KOPT-K1 (cell line): ENCODE measurements around the gene CRB2.

Source experiments
- H3K27ac ChIP-seq: fragments of 200-600 bp; sonication (generic); 2 replicates; pipeline ENCODE4 v1.5.1; 2016; ENCODE audit warnings: antibody characterized with exemption, mild to moderate bottlenecking, low read depth, low read length; ENCODE audit not compliant: poor library complexity, severe bottlenecking
- H3K36me3 ChIP-seq: fragments of 200-600 bp; sonication (generic); 2 replicates; pipeline ENCODE4 v1.5.1; 2017; ENCODE audit warnings: antibody characterized with exemption, mild to moderate bottlenecking, low read length, moderate library complexity; ENCODE audit not compliant: insufficient read depth
- H3K9me3 ChIP-seq: fragments of 200-600 bp; sonication (generic); 2 replicates; pipeline ENCODE4 v1.5.1; 2017; ENCODE audit warnings: antibody characterized with exemption, low read length, mild to moderate bottlenecking; ENCODE audit not compliant: insufficient read depth, poor library complexity, severe bottlenecking

Gene CRB2

DNA sequence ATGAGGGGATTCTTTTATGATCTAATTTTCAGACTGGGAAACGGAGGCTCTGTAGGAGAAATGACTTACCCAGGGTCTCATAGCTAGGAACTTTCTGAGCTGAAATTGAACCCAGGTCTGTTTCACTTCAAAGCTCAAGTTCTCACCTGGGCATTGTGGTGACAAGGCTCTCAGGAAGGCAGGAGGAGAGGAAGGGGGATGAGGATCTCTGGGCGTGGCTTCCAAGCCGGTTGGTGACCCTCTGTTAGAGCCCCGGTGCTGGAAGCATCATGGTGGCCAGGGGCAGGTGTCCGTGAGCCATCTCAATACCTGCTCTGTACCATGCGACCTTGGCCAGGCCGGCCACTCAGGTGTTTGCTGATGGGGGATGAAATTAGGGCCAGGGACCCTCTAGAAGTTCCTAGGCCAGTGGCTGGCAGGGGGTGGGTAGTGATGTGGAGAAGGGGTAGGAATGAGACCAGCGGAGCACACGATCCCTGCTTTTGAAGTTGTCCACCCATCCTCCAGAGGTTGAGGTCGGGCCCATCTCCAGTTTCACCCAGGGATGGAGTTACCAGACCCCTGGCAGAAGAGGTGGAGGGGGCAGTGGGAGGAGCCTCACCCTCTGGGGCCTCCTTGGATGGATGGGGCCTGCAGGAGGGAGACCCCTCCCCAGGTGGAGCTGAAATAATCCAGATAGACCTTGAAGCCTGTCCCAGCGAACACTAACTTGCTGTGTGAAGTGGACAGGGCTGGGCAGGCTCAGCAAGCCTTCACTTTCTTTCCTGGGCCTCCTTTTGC, 5.9 kb downstream of the CRB2 start:
- Histone ChIP-seq H3K27ac (no peak overlapping the region), H3K9me3 (no peaks in the 10 kb centered on the region), H3K36me3 (no peaks in the 10 kb centered on the region)

DNA sequence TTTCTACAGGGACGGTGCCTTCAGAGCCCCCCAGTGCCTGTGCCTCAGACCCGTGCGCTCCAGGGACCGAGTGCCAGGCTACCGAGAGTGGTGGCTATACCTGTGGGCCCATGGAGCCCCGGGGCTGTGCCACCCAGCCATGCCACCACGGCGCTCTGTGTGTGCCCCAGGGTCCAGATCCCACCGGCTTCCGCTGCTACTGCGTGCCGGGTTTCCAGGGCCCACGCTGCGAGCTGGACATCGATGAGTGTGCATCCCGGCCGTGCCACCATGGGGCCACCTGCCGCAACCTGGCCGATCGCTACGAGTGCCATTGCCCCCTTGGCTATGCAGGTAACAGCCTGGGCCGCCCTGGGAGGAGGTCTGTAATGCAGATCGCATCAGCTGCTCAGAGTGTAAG, 6.9 kb downstream of the CRB2 start:
- Histone ChIP-seq H3K9me3 (no peaks in the 10 kb centered on the region), H3K27ac (no peak overlapping the region), H3K36me3 (no peaks in the 10 kb centered on the region)

- Histone ChIP-seq H3K27ac (no peak overlapping the region), H3K9me3 (no peaks in the 10 kb centered on the region), H3K36me3 (no peaks in the 10 kb centered on the region)
These were observed 8.3 kb downstream of the CRB2 start for GRCh38 chr9:123364241-123364824.

GRCh38 chr9:123365287-123365880, 9.4 kb downstream of the CRB2 start:
- H3K9me3 ChIP-seq = no peaks in the 10 kb centered on the region
- no peak overlapping the region for H3K27ac ChIP-seq
- H3K36me3 ChIP-seq = no peaks in the 10 kb centered on the region

- H3K27ac ChIP-seq = no peak overlapping the region
These were observed 10.0 kb downstream of the CRB2 start for GRCh38 chr9:123365881-123366528.

DNA sequence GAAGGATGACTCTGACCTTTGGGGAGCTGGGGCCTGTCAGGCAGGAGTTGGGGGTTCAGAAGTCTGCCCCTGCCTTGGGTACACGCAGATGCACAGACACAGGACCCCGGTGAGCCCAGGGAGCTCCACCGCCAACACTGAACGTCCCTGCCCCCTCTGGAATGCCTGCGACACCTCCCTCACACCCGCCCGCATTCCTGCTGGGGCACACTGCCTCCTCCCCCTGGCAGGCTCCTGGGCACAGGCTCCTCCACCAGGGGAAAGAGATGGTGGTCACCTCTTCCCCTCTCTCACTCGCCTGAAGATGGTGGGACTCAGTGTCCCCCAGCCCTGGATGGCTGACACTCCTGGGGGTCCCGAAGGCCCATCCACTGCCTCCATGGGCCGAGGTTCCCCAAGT, 12.0 kb downstream of the CRB2 start:
- H3K36me3 ChIP-seq = no peaks in the 10 kb centered on the region
- H3K9me3 ChIP-seq = no peaks in the 10 kb centered on the region
- no peak overlapping the region for H3K27ac ChIP-seq

More at GRCh38 chr9:123365881-123366528, 10.0 kb downstream of the CRB2 start:
- no peaks in the 10 kb centered on the region for H3K36me3 ChIP-seq
- no peaks in the 10 kb centered on the region for H3K9me3 ChIP-seq

DNA sequence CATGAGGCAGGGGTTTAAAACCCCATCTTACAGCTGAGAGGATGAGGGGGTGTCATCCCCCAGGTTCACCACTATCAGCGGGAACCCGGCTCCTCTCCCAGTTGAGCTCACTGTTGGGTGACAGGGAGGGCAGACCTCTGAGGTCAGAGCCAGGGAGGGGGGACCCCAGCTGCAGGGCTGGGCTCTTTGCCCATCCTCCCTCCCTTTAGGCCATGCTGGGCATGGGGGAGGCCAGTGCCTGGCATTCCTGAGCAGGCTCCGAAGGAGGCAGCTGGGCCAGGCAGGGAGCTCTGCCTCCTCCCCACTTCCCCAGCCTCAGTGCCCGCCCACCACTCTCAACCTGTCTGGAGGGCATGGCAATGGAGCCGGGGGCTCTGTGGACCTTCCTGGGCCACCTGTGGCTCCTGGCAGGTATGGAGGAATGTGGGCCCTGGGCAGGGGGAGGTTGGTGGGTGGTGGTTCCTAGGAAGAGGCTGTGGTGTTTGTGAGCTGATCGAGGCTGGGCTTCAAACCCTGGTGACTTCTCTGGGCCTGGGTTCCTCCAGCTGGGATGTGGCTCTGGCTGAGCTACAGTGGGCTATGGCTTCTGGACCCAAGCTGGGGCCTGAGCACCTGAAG, 12.6 kb downstream of the CRB2 start:
- no peaks in the 10 kb centered on the region for H3K36me3 ChIP-seq
- no peak overlapping the region for H3K27ac ChIP-seq
- no peaks in the 10 kb centered on the region for H3K9me3 ChIP-seq

- no peaks in the 10 kb centered on the region for H3K9me3 ChIP-seq
- H3K36me3 ChIP-seq = no peaks in the 10 kb centered on the region
- H3K27ac ChIP-seq = no peak overlapping the region
These were observed 13.3 kb downstream of the CRB2 start for GRCh38 chr9:123369296-123369695.

DNA sequence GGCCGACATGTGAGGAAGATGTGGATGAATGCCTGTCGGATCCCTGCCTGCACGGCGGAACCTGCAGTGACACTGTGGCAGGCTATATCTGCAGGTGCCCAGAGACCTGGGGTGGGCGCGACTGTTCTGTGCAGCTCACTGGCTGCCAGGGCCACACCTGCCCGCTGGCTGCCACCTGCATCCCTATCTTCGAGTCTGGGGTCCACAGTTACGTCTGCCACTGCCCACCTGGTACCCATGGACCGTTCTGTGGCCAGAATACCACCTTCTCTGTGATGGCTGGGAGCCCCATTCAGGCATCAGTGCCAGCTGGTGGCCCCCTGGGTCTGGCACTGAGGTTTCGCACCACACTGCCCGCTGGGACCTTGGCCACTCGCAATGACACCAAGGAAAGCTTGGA, 14.1 kb downstream of the CRB2 start:
- no peak overlapping the region for H3K27ac ChIP-seq
- no peaks in the 10 kb centered on the region for H3K9me3 ChIP-seq
- no peaks in the 10 kb centered on the region for H3K36me3 ChIP-seq

DNA sequence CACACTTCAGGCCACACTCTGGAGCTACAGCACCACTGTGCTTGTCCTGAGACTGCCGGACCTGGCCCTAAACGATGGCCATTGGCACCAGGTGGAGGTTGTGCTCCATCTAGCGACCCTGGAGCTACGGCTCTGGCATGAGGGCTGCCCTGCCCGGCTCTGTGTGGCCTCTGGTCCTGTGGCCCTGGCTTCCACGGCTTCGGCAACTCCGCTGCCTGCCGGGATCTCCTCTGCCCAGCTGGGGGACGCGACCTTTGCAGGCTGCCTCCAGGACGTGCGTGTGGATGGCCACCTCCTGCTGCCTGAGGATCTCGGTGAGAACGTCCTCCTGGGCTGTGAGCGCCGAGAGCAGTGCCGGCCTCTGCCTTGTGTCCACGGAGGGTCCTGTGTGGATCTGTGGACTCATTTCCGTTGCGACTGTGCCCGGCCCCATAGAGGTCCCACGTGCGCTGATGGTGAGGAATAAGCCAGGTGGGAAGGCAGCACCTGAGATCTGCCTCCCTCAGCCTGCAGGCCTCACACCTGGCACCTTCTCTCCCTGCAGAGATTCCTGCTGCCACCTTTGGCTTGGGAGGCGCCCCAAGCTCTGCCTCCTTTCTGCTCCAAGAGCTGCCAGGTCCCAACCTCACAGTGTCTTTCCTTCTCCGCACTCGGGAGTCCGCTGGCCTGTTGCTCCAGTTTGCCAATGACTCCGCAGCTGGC, 14.7 kb downstream of the CRB2 start:
- no peak overlapping the region for H3K27ac ChIP-seq
- H3K36me3 ChIP-seq = no peaks in the 10 kb centered on the region
- no peaks in the 10 kb centered on the region for H3K9me3 ChIP-seq

- Histone ChIP-seq H3K36me3 (no peaks in the 10 kb centered on the region), H3K9me3 (no peaks in the 10 kb centered on the region), H3K27ac (no peak overlapping the region)
These were observed 15.2 kb downstream of the CRB2 start for GRCh38 chr9:123371228-123371584.

DNA sequence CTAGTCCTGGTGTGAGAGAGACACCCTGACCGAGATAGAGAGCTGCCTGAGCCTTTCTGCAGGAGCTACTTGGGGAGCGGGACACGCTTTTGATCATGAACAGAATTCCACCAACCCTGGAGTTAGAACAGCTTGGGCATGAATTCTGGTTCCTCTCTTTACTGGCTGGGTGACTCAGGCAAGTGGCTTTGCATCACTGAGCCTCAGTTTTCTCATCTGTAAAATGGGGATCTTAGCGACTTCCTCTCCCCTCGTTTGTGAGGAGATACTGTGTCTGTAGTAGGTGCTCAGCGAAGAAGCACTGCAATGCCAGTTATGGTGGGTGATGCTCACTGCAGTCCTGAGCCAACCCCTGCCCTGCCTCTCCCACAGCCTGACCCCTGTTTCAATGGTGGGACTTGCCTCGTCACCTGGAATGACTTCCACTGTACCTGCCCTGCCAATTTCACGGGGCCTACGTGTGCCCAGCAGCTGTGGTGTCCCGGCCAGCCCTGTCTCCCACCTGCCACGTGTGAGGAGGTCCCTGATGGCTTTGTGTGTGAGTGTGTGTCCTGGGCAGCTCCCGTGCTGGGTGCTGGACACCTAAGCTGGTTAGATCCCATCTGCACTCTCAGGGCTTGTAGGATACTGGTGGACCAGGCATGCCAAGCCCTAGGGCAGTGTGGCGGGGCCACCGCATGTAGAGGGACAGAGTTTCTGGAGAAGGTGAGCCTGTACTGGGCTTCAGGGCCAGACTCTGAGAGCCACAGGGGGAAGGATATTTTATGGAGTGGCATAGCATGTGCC, 16.0 kb downstream of the CRB2 start:
- H3K9me3 ChIP-seq = no peaks in the 10 kb centered on the region
- H3K36me3 ChIP-seq = no peaks in the 10 kb centered on the region
- H3K27ac ChIP-seq = no peak overlapping the region

DNA sequence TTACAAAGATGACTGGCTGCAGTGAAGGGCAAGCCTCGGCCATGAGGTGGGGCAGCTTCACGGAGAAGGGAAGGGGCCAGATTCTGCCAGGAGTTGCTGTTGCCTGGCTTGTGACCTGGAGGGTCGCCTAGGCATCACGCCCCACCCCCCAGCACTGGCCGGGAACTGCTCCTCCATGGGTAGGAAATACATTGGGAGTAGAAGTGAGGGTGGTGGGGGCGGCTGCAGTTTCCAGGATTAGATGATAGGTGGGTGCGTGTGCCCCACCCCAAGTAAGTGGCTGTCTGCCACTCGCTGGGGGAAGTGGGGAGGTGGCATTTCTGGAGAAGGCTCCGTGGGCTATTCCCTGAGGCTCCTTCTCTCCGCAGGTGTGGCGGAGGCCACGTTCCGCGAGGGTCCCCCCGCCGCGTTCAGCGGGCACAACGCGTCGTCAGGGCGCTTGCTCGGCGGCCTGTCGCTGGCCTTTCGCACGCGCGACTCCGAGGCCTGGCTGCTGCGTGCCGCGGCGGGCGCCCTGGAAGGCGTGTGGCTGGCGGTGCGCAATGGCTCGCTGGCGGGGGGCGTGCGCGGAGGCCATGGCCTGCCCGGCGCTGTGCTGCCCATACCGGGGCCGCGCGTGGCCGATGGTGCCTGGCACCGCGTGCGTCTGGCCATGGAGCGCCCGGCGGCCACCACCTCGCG, 16.9 kb downstream of the CRB2 start:
- no peak overlapping the region for H3K27ac ChIP-seq
- H3K36me3 ChIP-seq = no peaks in the 10 kb centered on the region
- H3K9me3 ChIP-seq = no peaks in the 10 kb centered on the region
